T-helper 9 cell (primary cell): Measurements from ENCODE around the gene NDUFV2.

Experiments used
- DNase-seq: peaks from one replicate; pipeline ENCODE4 v3.0.0-alpha.2; 2020

Gene NDUFV2

DNA sequence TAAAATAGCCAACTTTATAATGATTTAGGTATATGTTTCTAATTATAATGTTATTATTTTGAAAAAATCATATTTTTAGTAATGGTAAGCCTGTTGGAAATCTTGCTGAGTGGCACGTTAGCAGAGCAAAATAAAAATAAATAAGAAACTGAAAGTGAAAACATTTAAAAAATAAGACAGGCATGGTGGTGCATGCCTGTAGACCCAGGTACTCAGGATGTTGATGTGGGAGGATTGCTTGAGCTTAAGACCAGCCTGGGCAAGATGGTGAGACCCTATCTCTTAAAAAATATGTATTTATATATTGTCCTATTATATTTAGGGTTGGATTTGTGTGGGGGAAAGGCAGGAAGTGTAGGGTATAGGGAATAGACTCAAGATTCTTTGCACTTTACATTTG lies 18.3 kb downstream of the NDUFV2 start:
- no peak for DNase-seq

- DNase-seq, result no peak
These were observed 21.0 kb downstream of the NDUFV2 start for GRCh38 chr18:9123520-9123919.

- no peak for DNase-seq
These were observed 22.3 kb downstream of the NDUFV2 start for GRCh38 chr18:9124824-9125223.

- DNase-seq, result no peak
These were observed 23.8 kb downstream of the NDUFV2 start for GRCh38 chr18:9126337-9126736.

- DNase-seq, result no peak
These were observed 27.7 kb downstream of the NDUFV2 start for GRCh38 chr18:9130195-9130594.

DNA sequence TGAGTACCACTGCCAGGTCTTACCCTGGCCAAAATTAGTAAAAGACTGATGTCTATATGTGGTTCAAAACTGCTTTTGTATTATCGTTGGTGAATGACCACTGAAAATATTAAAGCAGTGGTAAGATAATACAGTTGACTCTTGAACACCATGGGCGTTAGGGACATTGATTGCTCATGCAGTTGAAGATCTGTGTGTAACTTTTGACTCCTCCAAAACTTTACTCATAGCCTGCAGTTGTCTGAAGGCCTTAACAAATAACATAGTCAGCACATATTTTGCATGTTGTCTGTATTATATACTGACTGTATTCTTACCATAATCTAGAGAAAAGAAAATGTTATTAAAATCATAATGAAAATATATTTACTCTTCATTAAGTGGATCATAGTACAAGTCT lies 28.3 kb downstream of the NDUFV2 start:
- no peak for DNase-seq

GRCh38 chr18:9132628-9133027 lies 30.1 kb downstream of the NDUFV2 start:
- no peak for DNase-seq

DNA sequence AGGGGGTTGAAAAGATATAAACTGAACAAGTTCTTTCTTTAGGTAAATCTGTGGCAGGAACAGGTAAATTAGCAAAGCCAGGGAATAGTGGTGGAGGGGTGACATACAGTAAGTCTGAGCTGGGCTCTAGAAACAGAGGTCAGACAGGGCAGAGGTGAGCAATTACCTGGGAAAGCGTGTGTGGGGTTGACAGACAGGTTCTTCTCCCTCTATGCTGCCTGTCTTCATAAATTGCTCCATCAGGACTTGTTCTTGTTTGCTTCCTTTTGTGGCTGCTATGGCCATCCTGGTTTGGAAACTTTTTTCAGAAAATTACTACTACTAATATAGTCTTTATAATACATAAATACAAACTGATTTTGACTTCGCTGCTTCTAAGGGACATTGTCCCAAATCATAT lies 30.7 kb downstream of the NDUFV2 start:
- no peak for DNase-seq

DNA sequence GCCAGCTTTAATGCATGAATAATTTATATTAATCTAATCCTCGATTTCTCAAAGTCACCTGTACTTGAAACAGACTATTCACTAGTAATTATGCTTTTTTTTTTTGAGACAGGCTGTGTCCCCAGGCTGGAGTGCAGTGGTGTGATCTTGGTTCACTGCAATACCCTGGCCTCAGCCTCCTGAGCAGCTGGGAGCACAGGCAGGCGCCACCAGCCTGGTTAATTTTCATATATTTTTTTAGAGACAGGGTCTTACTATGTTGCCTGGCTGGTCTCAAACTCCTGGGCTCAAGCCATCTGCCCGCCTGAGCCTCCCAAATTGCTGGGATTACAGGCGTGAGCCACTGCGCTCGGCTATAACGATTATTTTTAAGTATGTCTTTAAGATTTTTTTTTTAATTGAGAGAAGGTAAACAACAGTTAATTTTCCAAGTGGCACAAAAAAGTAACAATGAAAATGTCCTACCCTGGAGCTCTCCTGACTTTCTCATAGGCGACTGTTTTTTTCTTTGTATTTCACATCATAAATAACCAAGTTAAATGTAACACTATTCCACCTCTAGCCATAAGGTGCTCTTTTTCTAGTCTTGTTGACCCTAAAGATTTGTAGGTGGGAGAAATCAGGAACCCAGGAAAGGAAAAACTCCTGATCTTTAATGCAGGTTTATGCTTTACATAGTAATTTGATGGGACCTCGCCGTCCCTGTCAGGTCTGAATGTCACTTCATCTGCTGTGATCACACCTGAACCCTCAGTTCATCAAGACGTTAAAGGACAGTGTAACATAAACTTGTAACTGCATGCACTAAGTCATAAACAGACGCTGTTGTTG lies 32.8 kb downstream of the NDUFV2 start:
- no peak for DNase-seq

- no peak for DNase-seq
These were observed 33.4 kb downstream of the NDUFV2 start for GRCh38 chr18:9135912-9136314.

GRCh38 chr18:9136315-9137155 lies 34.0 kb downstream of the NDUFV2 start, which contains the start of gene ANKRD12:
Gene ANKRD12, plus strand, starts transcription at chr18:9136781. Its CDS starts 45,652 bp downstream, at chr18:9182433.
- peak; percentile 96 for DNase-seq

- DNase-seq, result peak; percentile 65
These were observed 34.9 kb downstream of the NDUFV2 start for GRCh38 chr18:9137168-9138066.

- no peak for DNase-seq
These were observed 37.0 kb downstream of the NDUFV2 start for GRCh38 chr18:9139400-9140039.

DNA sequence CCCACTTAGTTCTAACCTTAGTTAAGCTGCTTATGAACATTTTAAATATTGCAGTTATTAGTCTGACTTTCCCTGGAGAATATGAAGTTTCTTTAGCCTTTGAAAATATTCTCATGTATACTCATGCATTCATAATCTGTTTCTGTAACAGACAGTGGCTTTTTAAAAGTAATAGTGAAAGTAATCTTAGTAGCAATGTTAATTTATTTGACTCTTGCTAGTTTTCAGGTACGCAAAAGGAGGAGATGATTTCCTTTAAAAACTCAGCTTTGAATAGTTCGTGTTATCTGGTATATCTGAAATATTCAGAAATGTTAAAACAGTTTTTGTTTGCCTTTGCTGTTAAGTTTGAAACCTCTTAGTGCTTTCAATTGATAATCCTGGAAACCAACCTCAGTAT lies 37.9 kb downstream of the NDUFV2 start:
- DNase-seq, result no peak

DNA sequence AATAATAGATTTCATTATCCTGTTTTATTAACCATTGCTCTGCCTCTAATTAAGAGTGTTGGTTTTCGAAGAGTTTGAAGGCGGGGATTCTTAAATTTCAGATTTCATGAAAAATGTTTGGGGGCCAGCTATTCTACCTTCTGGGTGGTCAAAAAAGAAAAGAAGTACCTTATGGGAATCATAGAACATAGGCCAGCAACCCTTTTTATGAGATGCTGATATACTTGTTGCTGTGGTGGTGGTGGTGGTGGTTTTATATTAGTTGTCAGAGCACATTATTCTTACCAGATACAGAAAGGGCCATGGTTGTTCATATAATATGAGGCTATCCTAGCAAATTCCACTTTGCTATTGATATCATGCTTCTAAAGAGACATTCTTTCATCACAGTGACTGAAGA lies 38.5 kb downstream of the NDUFV2 start:
- no peak for DNase-seq

- no peak for DNase-seq
These were observed 43.7 kb downstream of the NDUFV2 start for GRCh38 chr18:9146224-9146623.

DNA sequence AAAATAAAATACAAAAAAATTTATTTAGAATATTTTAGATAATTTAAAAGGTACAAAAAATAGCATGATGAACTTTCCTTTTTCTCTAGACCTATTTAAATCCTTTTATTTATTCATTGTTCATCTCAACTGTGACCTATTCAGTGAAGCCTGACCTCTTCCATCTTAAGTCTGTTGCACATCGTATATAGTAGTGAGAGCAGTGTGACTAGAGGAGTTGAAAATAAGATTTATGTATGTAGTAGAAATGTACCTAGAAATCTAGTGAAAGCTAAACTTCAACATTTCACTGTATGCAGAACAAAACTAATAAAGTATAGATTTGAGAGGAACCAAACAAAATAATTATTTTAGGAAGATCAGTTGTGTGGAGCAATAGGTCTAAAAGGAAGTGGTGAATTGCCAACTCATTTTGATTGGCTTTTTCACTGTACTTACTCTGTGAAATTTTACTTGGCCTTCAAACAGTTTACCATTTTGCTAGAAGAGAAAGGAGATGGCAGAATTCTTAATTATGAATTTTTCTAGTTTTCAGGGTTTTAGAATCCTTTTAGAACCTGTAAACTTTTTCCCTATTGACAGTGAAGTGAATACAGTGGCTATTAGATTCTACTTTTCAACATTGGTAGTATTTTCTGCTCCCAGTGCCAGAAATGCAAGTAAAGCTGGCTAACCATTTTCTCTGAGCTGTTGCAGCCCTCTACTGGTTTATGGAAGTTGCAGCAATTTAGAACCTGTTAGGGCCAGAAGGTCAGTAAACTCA lies 45.1 kb downstream of the NDUFV2 start:
- DNase-seq, result no peak

- no peak for DNase-seq
These were observed 45.7 kb downstream of the NDUFV2 start for GRCh38 chr18:9148203-9148552.

DNA sequence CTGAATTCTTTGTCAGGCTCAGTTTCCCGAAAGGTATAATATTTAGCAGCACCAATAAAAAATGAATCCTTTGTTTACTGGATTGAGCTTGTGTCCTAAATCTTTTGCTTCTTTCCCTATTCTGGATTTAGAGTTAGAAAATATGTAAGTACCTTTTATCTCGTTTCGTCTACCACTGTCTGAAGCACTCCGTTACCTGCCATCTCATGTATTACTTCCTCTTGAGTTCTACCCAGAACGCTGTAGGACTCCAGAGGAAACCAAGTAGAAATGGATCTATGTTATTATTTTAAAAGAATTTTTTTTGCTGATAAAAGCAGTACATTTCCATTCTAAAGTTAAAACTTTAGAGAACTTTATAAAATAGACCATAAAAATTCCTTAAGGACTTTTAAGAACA lies 47.6 kb downstream of the NDUFV2 start:
- DNase-seq, result no peak

- DNase-seq, result no peak
These were observed 50.8 kb downstream of the NDUFV2 start for GRCh38 chr18:9153256-9153655.

DNA sequence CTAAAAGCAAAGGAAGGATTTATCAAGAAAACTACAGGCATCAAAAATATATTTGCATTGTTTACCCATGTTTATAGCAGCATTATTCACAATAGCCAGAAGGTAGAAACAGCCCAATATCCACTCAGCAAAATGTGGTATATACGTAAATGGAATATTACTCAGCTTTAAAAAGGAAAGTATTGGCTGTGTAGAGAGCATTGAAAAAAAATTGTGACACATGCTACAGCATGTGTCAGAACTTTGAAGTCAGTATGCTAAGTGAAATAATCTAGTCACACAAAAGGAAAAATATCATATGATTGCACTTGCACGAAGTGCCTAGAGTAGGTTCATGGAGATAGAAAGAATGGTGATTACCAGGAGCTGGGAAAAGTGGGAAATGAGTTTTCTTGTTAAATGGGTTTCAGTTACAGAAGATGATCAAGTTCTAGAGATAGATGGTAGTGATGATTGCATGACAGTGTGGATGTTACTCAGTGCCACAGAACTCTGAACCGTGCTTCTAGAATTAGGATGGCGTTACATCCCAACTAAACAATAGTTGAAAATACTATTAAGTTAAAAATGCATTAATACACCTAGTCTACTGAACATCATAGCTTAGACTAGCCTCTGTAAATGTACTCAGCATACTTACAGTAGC lies 54.2 kb downstream of the NDUFV2 start:
- DNase-seq, result no peak
